Measurements from ENCODE around the gene WFDC1.

The WFDC1 gene

DNA sequence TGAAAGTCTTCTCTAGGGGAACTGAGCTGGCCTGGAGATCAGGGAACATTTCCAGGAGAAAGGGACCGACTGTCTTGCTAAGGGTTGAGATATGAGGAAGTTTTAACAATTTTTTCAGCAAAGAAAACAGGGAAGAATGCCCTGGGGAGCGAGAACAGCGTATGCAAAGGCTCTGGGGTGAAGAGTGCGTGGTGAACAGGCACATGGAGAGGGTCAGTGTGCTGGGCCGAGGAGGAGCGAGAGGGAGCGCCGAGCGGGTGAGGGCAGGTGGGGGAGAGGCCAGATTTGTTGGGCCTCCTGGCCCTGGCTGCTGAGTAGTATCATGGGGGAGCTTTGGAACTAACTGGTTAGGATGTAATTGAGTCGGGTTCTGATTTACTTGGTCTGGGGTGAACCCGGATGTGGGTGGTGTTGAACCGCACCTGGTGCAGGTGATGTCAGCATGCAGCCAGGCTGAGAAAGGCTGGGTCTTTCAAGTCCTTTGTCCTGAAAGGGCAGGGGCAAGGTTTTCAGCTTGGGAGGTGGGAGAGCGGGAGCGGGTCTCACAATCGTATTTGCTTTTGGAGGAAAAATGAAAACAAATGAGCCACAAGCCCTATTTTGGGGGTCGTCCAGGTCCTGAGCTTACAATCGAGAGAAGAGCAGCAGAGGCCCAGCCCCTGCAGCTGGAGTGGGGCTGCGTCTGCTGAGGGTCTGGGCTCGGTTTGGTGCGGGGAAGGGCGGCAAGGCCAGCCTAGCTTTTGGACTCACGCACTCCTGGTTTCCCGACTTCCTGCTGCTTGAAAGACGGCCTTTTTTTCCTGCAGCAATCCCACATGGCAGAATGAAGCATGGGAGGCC lies 11.1 kb upstream of the WFDC1 start:
- Mint-ChIP-seq H3K27me3 (peaks cover 26% of the 10 kb centered on the region), H3K27ac (no peak overlapping the region), H3K4me1 (no peaks in the 10 kb centered on the region), H3K4me3 (no peak overlapping the region), H3K36me3 (no peaks in the 10 kb centered on the region), H3K9me3 (no peaks in the 10 kb centered on the region)
- no peak for ATAC-seq

DNA sequence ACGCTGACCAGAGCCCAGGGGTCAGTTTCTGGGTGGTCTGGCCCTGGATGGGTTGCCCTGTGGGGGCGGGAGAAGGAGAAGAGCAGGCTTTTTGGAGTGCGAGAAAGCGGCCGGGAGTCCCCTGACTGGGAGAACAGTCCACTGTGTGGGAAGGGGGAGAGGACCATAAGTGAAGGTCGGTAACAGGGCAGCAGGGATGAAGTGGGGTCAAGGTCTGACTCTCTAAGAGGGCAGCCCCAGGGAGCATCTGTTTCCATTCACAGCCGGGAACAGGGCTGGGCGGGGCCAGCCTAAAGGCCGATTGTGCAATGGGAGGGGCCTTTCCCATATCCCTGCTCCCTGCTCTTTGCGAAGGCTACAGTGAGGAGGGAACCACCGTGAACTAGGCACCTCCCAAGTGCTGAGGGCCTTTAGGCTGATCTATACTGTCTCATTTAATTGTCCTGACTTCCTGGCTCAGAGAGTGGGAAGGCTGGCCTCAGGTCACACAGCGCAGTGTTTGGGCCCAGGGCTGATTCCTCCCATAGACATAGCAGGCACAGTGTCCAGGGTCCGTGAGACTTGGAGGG lies 10.4 kb upstream of the WFDC1 start:
- H3K9me3 Mint-ChIP-seq: no peaks in the 10 kb centered on the region
- no peak for ATAC-seq
- peaks cover 33% of the 10 kb centered on the region for H3K27me3 Mint-ChIP-seq
- no peaks in the 10 kb centered on the region for H3K4me1 Mint-ChIP-seq
- H3K36me3 Mint-ChIP-seq: no peaks in the 10 kb centered on the region
- no peak overlapping the region for H3K27ac Mint-ChIP-seq
- no peak overlapping the region for H3K4me3 Mint-ChIP-seq

DNA sequence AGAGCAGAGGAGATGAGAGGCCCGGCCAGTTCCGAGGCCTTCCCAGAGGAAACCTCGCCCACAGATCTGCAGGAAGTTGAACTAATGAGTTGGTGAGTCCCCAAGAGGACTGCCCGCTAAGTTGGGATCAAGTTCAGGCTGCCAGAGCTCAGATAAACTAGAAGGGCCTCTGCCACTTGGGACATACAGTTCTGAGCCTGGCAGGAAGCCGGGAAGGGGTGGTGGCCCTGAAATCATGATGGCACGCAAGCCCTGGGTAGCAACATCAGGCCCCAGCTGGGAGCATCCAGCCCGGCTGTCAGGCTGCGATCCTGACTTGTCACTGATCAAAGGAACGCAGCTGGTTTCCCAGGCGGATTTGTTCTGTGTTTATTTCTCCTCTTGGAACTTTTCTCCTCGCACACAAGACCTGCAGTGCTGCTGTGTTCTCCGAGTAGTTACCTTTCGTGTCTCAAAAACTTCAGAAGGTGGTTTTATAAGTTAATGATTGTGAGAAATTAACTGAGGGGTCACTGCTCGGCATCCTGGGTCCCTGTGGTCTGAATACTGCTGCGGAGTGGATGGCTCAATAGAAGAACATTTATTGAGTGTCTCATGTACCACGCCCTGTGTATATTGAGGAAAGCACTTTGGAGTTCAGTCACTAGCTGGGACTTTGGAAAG lies 8.0 kb upstream of the WFDC1 start:
- H3K9me3 Mint-ChIP-seq: no peaks in the 10 kb centered on the region
- no peak overlapping the region for H3K27ac Mint-ChIP-seq
- ATAC-seq: no peak
- no peaks in the 10 kb centered on the region for H3K4me1 Mint-ChIP-seq
- H3K27me3 Mint-ChIP-seq: peaks cover 53% of the 10 kb centered on the region
- no peaks in the 10 kb centered on the region for H3K36me3 Mint-ChIP-seq
- no peak overlapping the region for H3K4me3 Mint-ChIP-seq

DNA sequence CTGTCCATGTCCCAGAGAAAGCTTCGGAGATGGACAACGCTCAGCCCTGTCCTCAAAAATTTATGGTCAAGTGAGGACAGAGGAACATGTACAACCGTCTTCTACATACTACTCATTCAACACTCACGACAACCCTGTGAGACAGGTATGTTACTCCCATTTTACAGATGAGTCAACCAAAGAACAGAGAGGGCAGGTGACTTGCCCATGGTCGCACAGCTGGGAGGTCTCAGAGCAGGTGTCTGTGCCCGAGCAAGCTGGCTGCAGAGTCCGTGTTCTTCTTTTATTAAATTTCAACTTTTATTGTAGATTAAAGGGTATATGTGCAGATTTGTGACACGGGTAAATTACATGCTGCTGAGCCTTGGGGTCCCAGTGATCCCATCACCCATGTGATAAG lies 5.8 kb upstream of the WFDC1 start:
- no peaks in the 10 kb centered on the region for H3K9me3 Mint-ChIP-seq

DNA sequence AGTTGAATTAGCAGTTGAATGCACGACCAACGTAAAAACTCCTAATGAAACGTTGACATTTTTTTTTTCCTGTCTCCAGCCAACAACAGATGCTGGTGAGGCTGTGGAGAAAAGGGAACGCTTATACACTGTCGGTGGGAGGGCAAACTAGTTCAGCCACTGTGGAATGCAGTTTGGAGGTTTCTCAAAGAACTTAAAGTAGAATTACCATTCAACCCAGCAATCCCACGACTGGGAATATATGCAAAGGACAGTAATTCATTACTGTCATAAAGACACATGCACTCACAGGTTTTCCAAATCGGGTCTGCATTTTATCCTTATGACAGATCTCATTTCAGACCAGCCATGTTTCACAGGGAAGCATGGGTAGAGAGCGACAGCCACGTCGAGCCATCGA lies 3.5 kb upstream of the WFDC1 start:
- Mint-ChIP-seq H3K4me1 (peaks cover 11% of the 10 kb centered on the region), H3K4me3 (no peak overlapping the region), H3K27me3 (peaks cover 72% of the 10 kb centered on the region), H3K36me3 (no peaks in the 10 kb centered on the region), H3K27ac (no peak overlapping the region), H3K9me3 (no peaks in the 10 kb centered on the region)
- ATAC-seq: no peak

More for the DNA sequence above, 5.8 kb upstream of the WFDC1 start:
- Mint-ChIP-seq H3K4me1 (no peaks in the 10 kb centered on the region), H3K27me3 (peaks cover 50% of the 10 kb centered on the region), H3K4me3 (no peak overlapping the region), H3K27ac (no peak overlapping the region), H3K36me3 (no peaks in the 10 kb centered on the region)
- no peak for ATAC-seq

DNA sequence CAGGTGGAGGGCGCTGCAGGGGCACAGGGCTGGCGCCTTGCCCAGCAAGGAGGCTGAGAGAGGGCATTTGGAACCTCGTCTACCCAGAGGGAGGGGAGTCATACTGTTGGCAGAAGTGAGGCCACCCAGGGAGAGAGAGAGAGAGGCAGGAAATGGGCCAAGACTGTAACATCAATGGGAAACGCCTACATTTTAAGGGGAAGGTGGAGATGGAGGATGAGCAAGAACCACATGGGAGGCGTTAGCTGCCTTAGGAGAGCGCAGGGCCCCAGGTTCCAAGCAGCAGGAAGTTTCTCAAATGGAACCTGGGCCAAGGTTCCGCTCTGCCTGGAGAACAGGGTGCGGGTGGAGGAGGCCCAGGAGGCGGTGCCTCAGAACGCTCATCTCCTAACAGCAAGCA lies 2.7 kb upstream of the WFDC1 start:
- no peak for ATAC-seq
- Mint-ChIP-seq H3K36me3 (no peaks in the 10 kb centered on the region), H3K4me3 (no peak overlapping the region), H3K27ac (no peak overlapping the region), H3K9me3 (no peaks in the 10 kb centered on the region), H3K27me3 (peaks cover 79% of the 10 kb centered on the region), H3K4me1 (peaks cover 11% of the 10 kb centered on the region)

DNA sequence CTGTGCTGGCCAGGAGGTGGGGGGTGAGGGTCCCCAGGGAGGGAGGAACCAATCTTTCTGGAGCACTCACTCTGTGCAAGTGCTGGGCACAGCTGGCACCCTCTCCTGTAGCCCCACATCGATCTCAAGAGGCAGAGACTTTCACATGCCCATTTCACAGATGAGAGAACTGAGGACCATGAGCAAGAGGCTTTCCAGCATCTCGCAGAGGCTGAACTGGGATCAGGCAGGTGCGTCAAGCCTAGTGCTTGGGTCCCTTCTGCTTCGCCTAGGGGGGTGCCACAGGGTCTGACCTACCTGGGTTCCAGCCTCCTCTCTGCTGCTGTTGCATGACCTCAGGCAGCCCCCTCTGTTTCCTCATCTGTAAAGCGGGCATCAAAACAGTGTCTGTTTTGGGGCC lies 1.3 kb upstream of the WFDC1 start:
- ATAC-seq: no peak
- H3K27ac Mint-ChIP-seq: no peak overlapping the region
- no peak overlapping the region for H3K4me3 Mint-ChIP-seq
- H3K36me3 Mint-ChIP-seq: no peaks in the 10 kb centered on the region
- H3K9me3 Mint-ChIP-seq: no peaks in the 10 kb centered on the region
- H3K27me3 Mint-ChIP-seq: peaks cover 73% of the 10 kb centered on the region
- peaks cover 11% of the 10 kb centered on the region for H3K4me1 Mint-ChIP-seq

DNA sequence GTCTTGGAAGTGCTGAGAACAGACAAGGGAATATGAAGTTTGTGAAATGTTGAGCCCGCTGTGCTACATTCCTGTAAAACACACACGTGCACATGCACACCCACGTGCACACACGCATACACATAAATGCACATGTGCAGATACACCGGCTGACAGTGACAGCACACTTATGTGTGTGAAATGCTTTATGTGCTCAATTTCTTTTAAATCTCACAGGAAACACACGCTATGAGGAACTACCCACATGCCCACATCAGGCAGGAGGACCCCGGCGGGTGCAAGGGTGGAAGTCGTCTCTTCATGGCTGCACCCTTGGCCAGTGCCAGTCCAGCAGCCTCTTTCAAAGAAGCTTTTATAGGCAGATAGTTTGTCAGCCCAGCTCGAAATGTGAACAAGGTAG lies 561 bp upstream of the WFDC1 start:
- H3K27me3 Mint-ChIP-seq: peaks cover 65% of the 10 kb centered on the region
- ATAC-seq: no peak

DNA sequence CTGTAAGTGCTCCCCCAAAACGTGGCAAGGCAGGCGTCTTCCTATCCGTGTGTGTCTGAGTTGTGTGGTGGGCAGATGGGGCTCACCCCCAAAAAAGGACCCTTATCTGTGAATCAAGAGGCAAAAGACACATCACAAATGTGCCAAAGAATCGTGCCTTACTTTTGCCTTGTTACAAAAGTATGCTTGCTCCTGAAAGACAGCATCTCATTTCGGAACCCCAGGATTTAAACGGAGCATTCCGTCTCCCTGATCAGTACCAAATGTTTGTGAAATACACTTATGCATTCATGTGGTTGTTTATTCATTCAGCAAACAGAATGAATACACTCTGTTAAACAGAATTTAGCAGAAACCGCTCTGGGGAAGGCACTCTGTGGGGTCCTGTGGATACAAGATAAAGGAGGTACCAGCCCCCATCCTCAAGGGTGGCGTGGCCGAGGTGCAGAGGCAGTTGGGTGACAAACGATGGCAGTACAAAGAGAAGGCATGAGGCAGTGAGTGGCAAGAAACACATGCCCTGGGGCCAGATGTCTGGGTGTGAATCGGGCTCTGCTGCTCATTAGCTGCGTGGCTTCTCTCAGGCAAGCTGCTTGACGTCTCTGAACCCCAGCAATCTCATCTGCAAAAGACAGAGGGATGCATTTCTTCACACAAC lies 654 bp downstream of the WFDC1 start:
- Mint-ChIP-seq H3K4me1 (peaks cover 11% of the 10 kb centered on the region), H3K9me3 (no peaks in the 10 kb centered on the region), H3K27ac (no peak overlapping the region), H3K36me3 (no peaks in the 10 kb centered on the region), H3K27me3 (peaks cover 53% of the 10 kb centered on the region), H3K4me3 (no peak overlapping the region)
- ATAC-seq: no peak

More for the DNA sequence above, 561 bp upstream of the WFDC1 start:
- Mint-ChIP-seq H3K4me3 (no peak overlapping the region), H3K4me1 (peaks cover 11% of the 10 kb centered on the region), H3K27ac (no peak overlapping the region), H3K36me3 (no peaks in the 10 kb centered on the region), H3K9me3 (no peaks in the 10 kb centered on the region)

DNA sequence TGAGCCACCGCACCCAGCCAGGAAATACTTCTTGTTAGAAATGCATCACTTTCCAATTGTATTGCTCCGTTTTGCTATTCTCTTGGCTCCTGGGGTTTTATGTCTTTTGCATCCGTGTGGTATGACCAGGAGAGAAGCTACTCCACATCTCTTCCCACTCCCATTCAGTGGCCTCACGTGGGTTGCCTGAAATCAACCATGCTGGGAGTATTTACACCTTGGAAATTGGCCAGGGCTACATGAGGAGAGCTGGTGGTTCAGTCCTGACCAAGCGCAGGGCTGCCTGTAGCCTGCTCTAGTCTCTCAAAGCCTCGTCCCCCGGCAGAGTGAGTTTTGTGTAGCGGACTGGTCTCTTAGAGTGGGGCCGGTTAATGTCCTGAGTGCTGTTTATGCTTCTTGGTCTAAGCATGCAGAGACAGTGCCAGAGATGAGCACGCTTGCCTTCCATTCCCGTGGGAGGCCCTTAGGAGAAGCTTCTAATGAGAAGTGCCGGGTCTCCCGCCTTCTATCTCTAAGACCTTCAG lies 3.8 kb downstream of the WFDC1 start:
- Mint-ChIP-seq H3K9me3 (no peaks in the 10 kb centered on the region), H3K27ac (no peak overlapping the region), H3K27me3 (peaks cover 35% of the 10 kb centered on the region), H3K4me3 (no peak overlapping the region), H3K36me3 (no peaks in the 10 kb centered on the region), H3K4me1 (peaks cover 11% of the 10 kb centered on the region)
- no peak for ATAC-seq

DNA sequence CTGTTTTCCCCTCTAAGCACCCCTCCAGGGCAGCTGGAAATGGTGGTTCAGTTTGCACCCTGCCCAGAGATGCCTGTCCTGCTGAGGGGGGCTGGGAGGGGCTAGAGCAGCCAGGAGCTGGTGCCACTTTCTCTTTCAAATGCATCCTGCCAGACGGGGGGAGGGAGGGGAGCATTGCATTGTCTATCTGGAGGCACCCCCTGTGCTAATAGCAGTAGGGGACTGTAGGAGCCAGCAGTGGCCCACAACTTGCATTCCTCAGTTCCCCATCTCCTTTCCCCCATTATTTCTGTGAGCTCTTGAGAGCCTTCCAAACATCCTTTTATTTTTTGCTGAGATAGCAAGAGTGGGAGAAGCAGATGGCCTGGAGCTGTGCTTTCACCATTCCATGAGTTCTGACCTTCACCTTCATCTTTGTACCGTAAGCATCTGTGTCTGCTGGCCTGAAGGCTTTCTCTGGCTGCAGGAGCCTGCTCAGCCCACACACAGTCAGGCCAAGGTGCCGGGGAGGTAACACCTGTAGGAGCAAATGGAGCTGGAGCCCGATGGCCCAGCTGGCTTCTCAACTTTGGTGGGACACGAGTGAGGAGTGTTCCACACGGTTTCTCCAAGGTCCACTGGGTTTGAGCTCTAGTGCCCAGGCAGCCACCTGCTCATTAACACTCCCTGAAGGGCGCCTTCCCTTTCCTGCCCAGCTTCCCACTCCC lies 5.2 kb downstream of the WFDC1 start:
- Mint-ChIP-seq H3K9me3 (no peaks in the 10 kb centered on the region), H3K27me3 (peaks cover 28% of the 10 kb centered on the region), H3K4me3 (no peak overlapping the region), H3K4me1 (peaks cover 3% of the 10 kb centered on the region), H3K36me3 (no peaks in the 10 kb centered on the region), H3K27ac (no peak overlapping the region)
- no peak for ATAC-seq

DNA sequence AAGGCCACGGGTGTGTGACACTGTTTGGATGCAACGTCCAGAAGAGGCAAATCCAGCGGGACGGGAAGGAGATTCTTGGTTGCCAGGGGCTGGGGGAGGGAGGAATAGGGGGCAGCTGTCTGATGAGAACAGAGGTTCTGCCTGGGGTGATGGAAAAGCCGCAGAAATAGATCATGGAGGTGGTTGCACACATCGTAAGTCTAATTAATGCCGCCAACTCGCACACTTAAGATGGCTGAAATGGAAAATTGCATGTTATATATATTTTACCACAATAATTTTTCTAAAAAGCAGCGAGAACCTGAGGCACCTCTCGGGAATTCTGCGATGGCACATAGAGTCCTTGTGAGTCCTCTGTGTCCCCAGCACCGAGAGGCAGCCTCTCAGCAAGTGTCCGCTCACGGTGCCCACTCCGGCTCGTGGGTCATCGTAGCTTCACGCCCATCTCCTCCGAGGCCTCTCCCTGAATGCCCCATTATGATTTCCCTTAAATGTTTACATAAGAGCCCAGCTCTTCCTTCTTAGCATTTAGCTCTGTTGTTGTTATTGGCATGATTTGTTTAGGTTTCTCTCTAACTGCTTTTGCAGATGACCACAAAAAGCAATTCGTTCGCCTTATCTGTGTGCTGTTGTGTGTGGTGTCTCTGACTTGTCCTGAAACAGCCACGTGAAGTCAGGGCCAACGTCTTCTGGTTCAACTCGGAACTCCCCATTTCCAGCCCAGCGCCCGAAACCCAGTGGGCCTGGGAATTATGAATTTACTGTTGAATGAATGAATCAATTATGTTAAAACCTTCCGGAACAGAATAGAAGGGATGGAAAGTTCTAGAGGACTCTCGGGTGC lies 7.7 kb downstream of the WFDC1 start:
- H3K36me3 Mint-ChIP-seq: no peaks in the 10 kb centered on the region
- peaks cover 18% of the 10 kb centered on the region for H3K27me3 Mint-ChIP-seq
- H3K4me1 Mint-ChIP-seq: no peaks in the 10 kb centered on the region
- no peak overlapping the region for H3K4me3 Mint-ChIP-seq
- ATAC-seq: no peak
- H3K9me3 Mint-ChIP-seq: no peaks in the 10 kb centered on the region
- no peak overlapping the region for H3K27ac Mint-ChIP-seq

DNA sequence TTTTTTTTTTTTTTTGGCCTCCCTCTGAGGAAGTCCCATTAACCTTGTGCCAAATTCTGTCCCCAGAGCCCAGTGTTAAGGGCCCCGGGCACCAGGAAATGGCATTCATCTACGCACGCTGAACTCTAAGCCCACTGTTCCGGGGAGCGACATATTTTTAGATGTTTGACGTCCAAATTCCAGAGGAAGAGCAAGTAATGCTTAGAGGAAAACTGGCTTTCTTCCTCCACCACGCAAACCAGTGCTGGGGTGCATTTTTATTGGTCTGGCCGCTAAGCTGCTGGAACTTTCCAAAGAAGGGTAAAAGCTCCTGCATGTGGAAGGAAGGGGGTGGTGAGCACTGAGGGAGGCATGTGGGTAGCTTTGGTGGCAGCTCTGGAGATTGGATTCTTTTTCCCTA lies 8.3 kb downstream of the WFDC1 start:
- no peaks in the 10 kb centered on the region for H3K9me3 Mint-ChIP-seq
- H3K36me3 Mint-ChIP-seq: no peaks in the 10 kb centered on the region
- no peak overlapping the region for H3K4me3 Mint-ChIP-seq
- no peak overlapping the region for H3K27ac Mint-ChIP-seq
- peaks cover 25% of the 10 kb centered on the region for H3K27me3 Mint-ChIP-seq
- ATAC-seq: no peak
- no peaks in the 10 kb centered on the region for H3K4me1 Mint-ChIP-seq

DNA sequence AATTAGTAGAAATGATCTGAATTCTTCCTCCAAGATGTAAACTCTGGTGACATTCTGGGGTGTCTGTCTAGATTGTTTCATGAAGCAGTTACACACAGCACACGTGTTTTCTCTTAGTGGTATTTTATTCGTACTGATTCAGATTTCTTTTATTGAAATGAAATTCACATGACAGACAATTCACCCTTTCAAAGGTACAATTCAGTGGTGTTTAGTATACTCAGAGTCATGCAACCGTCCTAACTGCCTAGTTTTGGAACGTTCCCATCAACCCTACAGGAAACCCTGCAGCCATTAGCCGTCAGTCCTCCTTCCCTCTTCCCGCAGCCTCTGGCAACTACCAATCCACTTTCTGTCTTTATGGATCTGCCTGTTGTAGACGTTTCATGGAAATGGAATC lies 8.8 kb downstream of the WFDC1 start:
- Mint-ChIP-seq H3K27me3 (peaks cover 29% of the 10 kb centered on the region), H3K4me1 (no peaks in the 10 kb centered on the region), H3K36me3 (no peaks in the 10 kb centered on the region), H3K9me3 (no peaks in the 10 kb centered on the region), H3K4me3 (no peak overlapping the region), H3K27ac (no peak overlapping the region)
- no peak for ATAC-seq
